WERI-Rb-1 (cell line): ENCODE measurements around the gene RFPL3.

ENCODE experiments used
- DNase-seq: peaks from one replicate; pipeline ENCODE4 v3.0.0-alpha.2; 2020
- H3K27ac ChIP-seq: fragments of 250-450 bp; sonication (Bioruptor Pico); 2 replicates; pipeline ENCODE4 v1.5.1; 2020; ENCODE audit warnings: mild to moderate bottlenecking, moderate library complexity
- H3K27me3 ChIP-seq: fragments of 250-450 bp; sonication (Bioruptor Pico); 2 replicates; pipeline ENCODE4 v1.5.1; 2021; ENCODE audit warnings: mild to moderate bottlenecking, low read depth, moderate library complexity; ENCODE audit not compliant: insufficient read depth, severe bottlenecking
- H3K36me3 ChIP-seq: fragments of 250-450 bp; sonication (Bioruptor Pico); 2 replicates; pipeline ENCODE4 v1.5.1; 2020; ENCODE audit warnings: mild to moderate bottlenecking, moderate library complexity
- H3K4me3 ChIP-seq: 2 replicates; pipeline ENCODE4 v1.5.1; 2011; ENCODE audit warnings: low read depth, mild to moderate bottlenecking, control low read depth, low read length
- H3K9me3 ChIP-seq: fragments of 250-450 bp; sonication (Bioruptor Pico); 2 replicates; pipeline ENCODE4 v1.5.1; 2021; ENCODE audit warnings: mild to moderate bottlenecking, moderate library complexity; ENCODE audit not compliant: severe bottlenecking
- TF ChIP-seq, protein P1 (sequence below): IDR thresholded peaks from 2 replicates; pipeline ENCODE4 v1.5.1; 2011; ENCODE audit warnings: low read depth, mild to moderate bottlenecking, control low read depth, inconsistent platforms, low read length

RFPL3 gene

DNA sequence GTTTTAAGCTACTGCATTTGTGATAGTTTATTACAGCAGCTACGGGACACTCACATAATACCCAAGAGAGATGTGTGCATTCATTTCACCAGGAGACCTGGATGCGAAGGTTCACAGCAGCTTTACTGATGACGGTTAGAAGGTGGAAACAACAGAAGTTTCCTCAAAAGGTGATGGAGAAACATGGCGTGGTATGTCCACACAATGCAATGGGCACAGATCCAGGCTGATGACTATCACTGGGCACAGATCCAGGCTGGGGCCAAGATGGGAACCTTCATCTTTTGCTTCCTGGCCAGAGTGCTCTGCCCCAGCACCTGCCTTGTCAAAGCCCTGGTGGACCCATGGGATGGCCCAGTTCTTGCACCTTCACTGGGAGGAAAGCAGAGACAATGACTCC, 30.6 kb upstream of the RFPL3 start:
- H3K27ac ChIP-seq: no peak overlapping the region
- TF ChIP-seq, protein P1, sequence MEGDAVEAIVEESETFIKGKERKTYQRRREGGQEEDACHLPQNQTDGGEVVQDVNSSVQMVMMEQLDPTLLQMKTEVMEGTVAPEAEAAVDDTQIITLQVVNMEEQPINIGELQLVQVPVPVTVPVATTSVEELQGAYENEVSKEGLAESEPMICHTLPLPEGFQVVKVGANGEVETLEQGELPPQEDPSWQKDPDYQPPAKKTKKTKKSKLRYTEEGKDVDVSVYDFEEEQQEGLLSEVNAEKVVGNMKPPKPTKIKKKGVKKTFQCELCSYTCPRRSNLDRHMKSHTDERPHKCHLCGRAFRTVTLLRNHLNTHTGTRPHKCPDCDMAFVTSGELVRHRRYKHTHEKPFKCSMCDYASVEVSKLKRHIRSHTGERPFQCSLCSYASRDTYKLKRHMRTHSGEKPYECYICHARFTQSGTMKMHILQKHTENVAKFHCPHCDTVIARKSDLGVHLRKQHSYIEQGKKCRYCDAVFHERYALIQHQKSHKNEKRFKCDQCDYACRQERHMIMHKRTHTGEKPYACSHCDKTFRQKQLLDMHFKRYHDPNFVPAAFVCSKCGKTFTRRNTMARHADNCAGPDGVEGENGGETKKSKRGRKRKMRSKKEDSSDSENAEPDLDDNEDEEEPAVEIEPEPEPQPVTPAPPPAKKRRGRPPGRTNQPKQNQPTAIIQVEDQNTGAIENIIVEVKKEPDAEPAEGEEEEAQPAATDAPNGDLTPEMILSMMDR: no peak
- no peaks in the 10 kb centered on the region for H3K27me3 ChIP-seq
- DNase-seq: no peak
- no peaks in the 10 kb centered on the region for H3K9me3 ChIP-seq
- H3K4me3 ChIP-seq: no peak overlapping the region
- no peaks in the 10 kb centered on the region for H3K36me3 ChIP-seq

DNA sequence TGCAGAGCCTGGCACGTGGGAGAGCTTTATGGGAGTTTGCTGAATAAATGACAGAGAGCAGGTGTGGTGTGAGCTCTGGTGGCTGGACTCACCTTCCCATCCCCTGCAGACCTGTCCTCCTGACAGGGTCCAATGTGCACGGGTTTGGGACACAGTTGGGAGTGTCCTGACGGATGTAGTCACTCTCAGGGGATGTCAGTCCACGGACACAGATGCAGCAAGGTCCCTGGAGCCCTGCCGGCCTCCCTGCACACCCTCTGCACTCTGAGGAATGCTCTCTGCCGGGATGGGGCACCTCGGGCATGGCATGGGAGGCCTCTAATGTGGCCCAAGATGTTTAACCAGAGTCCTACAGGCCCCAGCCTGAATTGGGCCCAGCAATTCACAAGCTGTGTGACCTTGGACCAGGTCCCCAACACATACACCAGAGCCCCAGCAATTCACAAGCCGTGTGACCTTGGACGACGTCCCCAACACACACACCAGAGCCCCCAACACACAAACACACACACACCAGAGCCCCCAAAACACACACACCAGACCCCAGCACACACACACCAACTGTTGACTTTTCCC, 30.0 kb upstream of the RFPL3 start:
- Histone ChIP-seq H3K27ac (no peak overlapping the region), H3K4me3 (no peak overlapping the region)

DNA sequence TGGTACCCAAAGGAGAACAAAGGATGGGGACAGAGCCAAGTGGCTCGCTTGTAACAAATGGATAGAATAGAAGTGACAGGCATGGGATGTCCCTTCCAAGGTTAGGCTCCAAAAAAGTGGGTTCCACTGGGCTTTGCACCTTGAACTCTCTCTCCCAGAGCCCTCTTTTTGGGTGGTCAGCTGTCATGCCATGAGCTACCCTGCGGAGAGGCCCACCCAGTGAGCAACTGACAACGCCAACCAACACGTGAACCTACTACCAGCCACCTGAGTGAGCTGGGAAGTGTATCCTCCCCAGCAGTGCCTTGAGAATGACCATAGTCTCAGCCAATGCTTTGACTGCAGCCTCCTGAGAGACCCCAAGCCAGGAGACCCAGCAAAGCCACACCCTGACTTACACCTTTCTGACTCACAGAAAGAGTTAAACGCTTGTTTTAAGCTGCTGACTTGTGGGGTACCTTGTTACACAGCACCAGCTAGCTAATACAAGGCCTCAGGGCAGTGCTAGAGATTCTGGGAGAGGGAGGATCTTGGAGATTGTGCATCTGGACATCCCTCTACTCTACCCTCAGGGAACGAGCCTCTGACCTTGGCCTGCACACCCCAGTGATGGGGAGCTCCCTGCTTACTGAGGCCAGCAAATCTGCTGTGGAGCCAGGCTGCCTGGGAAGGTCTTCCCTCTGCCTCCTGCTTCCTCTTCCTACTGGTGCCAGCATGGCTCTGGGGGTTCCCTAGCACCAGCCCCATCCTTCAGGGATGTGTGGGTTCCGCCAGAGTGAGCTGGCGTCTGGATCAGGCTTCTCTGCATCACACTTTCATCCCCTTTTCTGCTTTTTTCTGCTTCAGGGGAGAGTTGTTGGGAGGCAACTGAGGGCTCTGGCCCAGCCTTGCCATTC, 29.1 kb upstream of the RFPL3 start:
- H3K4me3 ChIP-seq: no peak overlapping the region
- H3K27me3 ChIP-seq: peaks cover 6% of the 10 kb centered on the region
- TF ChIP-seq, protein P1: no peak

More for the DNA sequence above, 30.0 kb upstream of the RFPL3 start:
- Histone ChIP-seq H3K27me3 (no peaks in the 10 kb centered on the region), H3K36me3 (no peaks in the 10 kb centered on the region), H3K9me3 (no peaks in the 10 kb centered on the region)
- DNase-seq: no peak
- TF ChIP-seq, protein P1: no peak

DNA sequence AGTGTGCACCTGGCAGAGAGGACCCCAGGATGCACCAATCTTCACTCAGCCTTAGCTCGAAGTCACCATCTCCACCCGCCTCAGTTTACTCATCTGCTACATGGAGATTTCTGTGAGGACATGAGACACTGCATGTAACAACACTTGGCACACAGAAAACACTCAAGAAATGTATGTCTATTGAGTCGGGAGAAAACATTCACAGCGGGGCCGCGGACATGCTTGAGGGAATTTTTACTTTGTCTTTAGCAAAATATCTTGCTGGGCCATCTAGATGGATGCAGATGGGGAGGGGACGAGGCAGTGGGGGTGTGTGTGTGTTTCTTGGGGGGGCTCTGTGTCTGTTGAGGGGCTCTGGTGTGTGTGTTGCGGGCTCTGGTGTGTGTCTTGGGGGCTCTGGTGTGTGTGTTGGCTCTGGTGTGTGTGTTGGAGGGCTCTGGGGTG, 28.4 kb upstream of the RFPL3 start:
- no peaks in the 10 kb centered on the region for H3K9me3 ChIP-seq
- DNase-seq: no peak
- TF ChIP-seq, protein P1: no peak
- H3K36me3 ChIP-seq: no peaks in the 10 kb centered on the region
- no peak overlapping the region for H3K27ac ChIP-seq
- H3K4me3 ChIP-seq: no peak overlapping the region
- H3K27me3 ChIP-seq: peaks cover 6% of the 10 kb centered on the region

More for the DNA sequence above, 29.1 kb upstream of the RFPL3 start:
- Histone ChIP-seq H3K27ac (no peak overlapping the region), H3K9me3 (no peaks in the 10 kb centered on the region), H3K36me3 (no peaks in the 10 kb centered on the region)
- no peak for DNase-seq

DNA sequence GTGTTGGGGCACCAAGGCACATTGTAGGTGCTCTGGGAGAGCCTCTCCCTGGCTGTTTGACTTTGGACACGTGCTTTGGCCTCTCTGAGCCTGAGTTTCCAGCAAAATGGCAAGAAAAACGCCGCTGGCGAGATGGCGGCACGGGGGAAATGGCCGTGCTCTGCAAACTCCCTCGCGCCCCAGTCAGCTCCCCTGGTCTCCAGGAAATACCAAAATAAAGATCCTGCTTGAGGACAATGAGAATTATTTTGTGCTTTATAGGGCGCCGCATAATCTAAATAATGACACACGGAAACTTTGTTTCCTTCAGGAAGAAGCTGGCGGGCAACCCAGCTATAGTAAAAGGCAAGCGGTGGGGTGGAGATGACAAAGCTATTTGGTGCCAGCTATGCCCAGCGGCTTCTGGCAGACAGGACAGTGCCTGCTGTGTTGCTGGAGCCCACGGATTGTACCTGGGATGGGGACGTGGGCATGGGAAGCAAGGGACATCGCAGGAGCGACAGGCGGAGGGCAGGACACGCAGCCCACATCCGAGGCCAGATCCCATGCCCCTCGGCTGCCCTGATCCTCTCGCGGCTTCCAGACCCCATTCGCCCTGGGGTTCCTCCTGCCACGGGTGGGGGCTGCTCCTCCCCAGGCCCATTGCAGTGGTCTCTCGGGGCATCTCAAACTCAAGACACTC, 26.3 kb upstream of the RFPL3 start:
- DNase-seq: no peak
- no peaks in the 10 kb centered on the region for H3K36me3 ChIP-seq

More for the DNA sequence above, 26.3 kb upstream of the RFPL3 start:
- Histone ChIP-seq H3K9me3 (no peaks in the 10 kb centered on the region), H3K27ac (no peak overlapping the region), H3K4me3 (no peak overlapping the region), H3K27me3 (peaks cover 6% of the 10 kb centered on the region)
- TF ChIP-seq, protein P1: no peak
